AG09319 (cell line): Measurements from ENCODE around the gene SREBF2.

Experiments used
- DNase-seq: peaks from one replicate; pipeline ENCODE4 v3.0.0-alpha.2; 2010; ENCODE audit warnings: low read depth; ENCODE audit errors: extremely low read depth
- CTCF ChIP-seq: IDR thresholded peaks from 2 replicates; pipeline ENCODE4 v1.5.1; 2011; ENCODE audit warnings: low read depth, mild to moderate bottlenecking, inconsistent platforms, low read length, moderate library complexity

The SREBF2 gene

GRCh38 chr22:41919357-41920224, 86.7 kb downstream of the SREBF2 start:
- no peak for TF ChIP-seq CTCF
- no peak for DNase-seq

GRCh38 chr22:41920271-41920976, 87.5 kb downstream of the SREBF2 start:
- no peak for TF ChIP-seq CTCF

GRCh38 chr22:41922328-41922727, 89.4 kb downstream of the SREBF2 start:
- TF ChIP-seq CTCF: no peak
- DNase-seq: no peak

More at GRCh38 chr22:41920271-41920976, 87.5 kb downstream of the SREBF2 start:
- no peak for DNase-seq

- no peak for DNase-seq
- TF ChIP-seq CTCF: no peak
Observed at GRCh38 chr22:41922940-41923594, 90.2 kb downstream of the SREBF2 start.

GRCh38 chr22:41923595-41924276, 90.8 kb downstream of the SREBF2 start:
- no peak for DNase-seq
- no peak for TF ChIP-seq CTCF

- DNase-seq: no peak
Observed at GRCh38 chr22:41925783-41926460, 93.0 kb downstream of the SREBF2 start.

More at GRCh38 chr22:41925783-41926460, 93.0 kb downstream of the SREBF2 start:
- TF ChIP-seq CTCF: peak; percentile 42
